ENCODE results near the gene STARD13. TPM values are rescaled to one million over a fixed set of nuclear protein-coding genes. Genes with fewer than 3 reads are reported as not detected.

STARD13 gene
- total RNA-seq, 2 donors from 2014 or later, result 0.50 to 1.4 TPM

- H3K27me3 Mint-ChIP-seq (ENCODE audit: low read depth), result peaks cover 6% of the 10 kb centered on the region
- ATAC-seq (replicated peaks in 1 of 2) (no peak), DNase-seq (no peak)
- no peak overlapping the region for H3K4me3 Mint-ChIP-seq
- H3K4me1 Mint-ChIP-seq (ENCODE audit: low read depth), result no peaks in the 10 kb centered on the region
- no peaks in the 10 kb centered on the region for H3K9me3 Mint-ChIP-seq
- no peaks in the 10 kb centered on the region for H3K36me3 Mint-ChIP-seq (ENCODE audit: insufficient read depth in 2 of 2)
- H3K27ac Mint-ChIP-seq, result no peak overlapping the region
These were observed 11.4 kb upstream of the STARD13 start for GRCh38 chr13:33296793-33297425.

GRCh38 chr13:33292712-33293111, 7.2 kb upstream of the STARD13 start:
- H3K4me3 Mint-ChIP-seq, result no peak overlapping the region
- no peak overlapping the region for H3K27ac Mint-ChIP-seq
- H3K27me3 Mint-ChIP-seq (ENCODE audit: low read depth), result peaks cover 19% of the 10 kb centered on the region
- no peak for ATAC-seq (replicated peaks in 1 of 2)
- H3K4me1 Mint-ChIP-seq (ENCODE audit: low read depth), result no peaks in the 10 kb centered on the region
- no peaks in the 10 kb centered on the region for H3K9me3 Mint-ChIP-seq
- no peaks in the 10 kb centered on the region for H3K36me3 Mint-ChIP-seq (ENCODE audit: insufficient read depth in 2 of 2)
- DNase-seq, result no peak

GRCh38 chr13:33290421-33290965, 4.9 kb upstream of the STARD13 start:
- Mint-ChIP-seq H3K27me3 (ENCODE audit: low read depth) (peaks cover 39% of the 10 kb centered on the region), H3K4me3 (no peak overlapping the region), H3K27ac (no peak overlapping the region), H3K4me1 (ENCODE audit: low read depth) (peaks cover 10% of the 10 kb centered on the region), H3K36me3 (ENCODE audit: insufficient read depth in 2 of 2) (no peaks in the 10 kb centered on the region), H3K9me3 (no peaks in the 10 kb centered on the region)
- no peak for ATAC-seq (replicated peaks in 1 of 2)
- DNase-seq, result no peak

- Mint-ChIP-seq H3K27me3 (ENCODE audit: low read depth) (peaks cover 44% of the 10 kb centered on the region), H3K9me3 (no peaks in the 10 kb centered on the region), H3K4me3 (no peak overlapping the region), H3K4me1 (ENCODE audit: low read depth) (peaks cover 16% of the 10 kb centered on the region), H3K36me3 (ENCODE audit: insufficient read depth in 2 of 2) (no peaks in the 10 kb centered on the region), H3K27ac (no peak overlapping the region)
- no peak for DNase-seq
- no peak for ATAC-seq (replicated peaks in 1 of 2)
These were observed 4.4 kb upstream of the STARD13 start for GRCh38 chr13:33289966-33290365.

GRCh38 chr13:33287142-33287882, 1.8 kb upstream of the STARD13 start:
- Mint-ChIP-seq H3K27ac (no peak overlapping the region), H3K9me3 (no peaks in the 10 kb centered on the region), H3K4me3 (no peak overlapping the region), H3K4me1 (ENCODE audit: low read depth) (peaks cover 18% of the 10 kb centered on the region), H3K36me3 (ENCODE audit: insufficient read depth in 2 of 2) (no peaks in the 10 kb centered on the region), H3K27me3 (ENCODE audit: low read depth) (peaks cover 58% of the 10 kb centered on the region)
- ATAC-seq (replicated peaks in 1 of 2), result no peak
- no peak for DNase-seq

- ATAC-seq (replicated peaks in 1 of 2), result no peak
- no peaks in the 10 kb centered on the region for H3K36me3 Mint-ChIP-seq (ENCODE audit: insufficient read depth in 2 of 2)
These were observed 573 bp upstream of the STARD13 start for GRCh38 chr13:33286128-33286527.

GRCh38 chr13:33284916-33285315, 639 bp downstream of the STARD13 start:
- Mint-ChIP-seq H3K27ac (no peak overlapping the region), H3K9me3 (no peaks in the 10 kb centered on the region), H3K36me3 (ENCODE audit: insufficient read depth in 2 of 2) (no peaks in the 10 kb centered on the region), H3K4me3 (peak overlapping the region; percentile 88 to 95), H3K4me1 (ENCODE audit: low read depth) (peaks cover 18% of the 10 kb centered on the region), H3K27me3 (ENCODE audit: low read depth) (peaks cover 67% of the 10 kb centered on the region)
- ATAC-seq (replicated peaks in 1 of 2), result peak; percentile 27 to 59
- no peak for DNase-seq

More at GRCh38 chr13:33286128-33286527, 573 bp upstream of the STARD13 start:
- H3K4me3 Mint-ChIP-seq, result peak overlapping the region; percentile 88 to 95
- H3K4me1 Mint-ChIP-seq (ENCODE audit: low read depth), result peaks cover 18% of the 10 kb centered on the region
- peak overlapping the region; percentile 83 for H3K27ac Mint-ChIP-seq
- H3K27me3 Mint-ChIP-seq (ENCODE audit: low read depth), result peaks cover 68% of the 10 kb centered on the region
- no peak for DNase-seq
- H3K9me3 Mint-ChIP-seq, result no peaks in the 10 kb centered on the region

GRCh38 chr13:33284031-33284430, 1.5 kb downstream of the STARD13 start:
- Mint-ChIP-seq H3K4me1 (ENCODE audit: low read depth) (peaks cover 18% of the 10 kb centered on the region), H3K27me3 (ENCODE audit: low read depth) (peaks cover 69% of the 10 kb centered on the region), H3K36me3 (ENCODE audit: insufficient read depth in 2 of 2) (no peaks in the 10 kb centered on the region), H3K4me3 (no peak overlapping the region), H3K27ac (no peak overlapping the region), H3K9me3 (no peaks in the 10 kb centered on the region)
- ATAC-seq (replicated peaks in 1 of 2) (no peak), DNase-seq (no peak)

GRCh38 chr13:33283195-33283911, 2.2 kb downstream of the STARD13 start:
- H3K27ac Mint-ChIP-seq, result no peak overlapping the region
- no peak for DNase-seq
- no peaks in the 10 kb centered on the region for H3K9me3 Mint-ChIP-seq
- no peaks in the 10 kb centered on the region for H3K36me3 Mint-ChIP-seq (ENCODE audit: insufficient read depth in 2 of 2)
- H3K27me3 Mint-ChIP-seq (ENCODE audit: low read depth), result peaks cover 70% of the 10 kb centered on the region
- peaks cover 18% of the 10 kb centered on the region for H3K4me1 Mint-ChIP-seq (ENCODE audit: low read depth)
- H3K4me3 Mint-ChIP-seq, result no peak overlapping the region
- no peak for ATAC-seq (replicated peaks in 1 of 2)

- Mint-ChIP-seq H3K27me3 (ENCODE audit: low read depth) (peaks cover 63% of the 10 kb centered on the region), H3K36me3 (ENCODE audit: insufficient read depth in 2 of 2) (no peaks in the 10 kb centered on the region), H3K4me1 (ENCODE audit: low read depth) (peaks cover 18% of the 10 kb centered on the region)
These were observed 3.5 kb downstream of the STARD13 start for GRCh38 chr13:33281951-33282595.

GRCh38 chr13:33280923-33281322, 4.6 kb downstream of the STARD13 start:
- DNase-seq, result no peak
- Mint-ChIP-seq H3K4me1 (ENCODE audit: low read depth) (peaks cover 12% of the 10 kb centered on the region), H3K9me3 (no peaks in the 10 kb centered on the region), H3K36me3 (ENCODE audit: insufficient read depth in 2 of 2) (no peaks in the 10 kb centered on the region), H3K4me3 (no peak overlapping the region), H3K27ac (no peak overlapping the region), H3K27me3 (ENCODE audit: low read depth) (peaks cover 58% of the 10 kb centered on the region)
- ATAC-seq (replicated peaks in 1 of 2), result no peak

More at GRCh38 chr13:33281951-33282595, 3.5 kb downstream of the STARD13 start:
- ATAC-seq (replicated peaks in 1 of 2) (no peak), DNase-seq (no peak)
- Mint-ChIP-seq H3K9me3 (no peaks in the 10 kb centered on the region), H3K27ac (no peak overlapping the region), H3K4me3 (no peak overlapping the region)

- peaks cover 53% of the 10 kb centered on the region for H3K27me3 Mint-ChIP-seq (ENCODE audit: low read depth)
- H3K4me1 Mint-ChIP-seq (ENCODE audit: low read depth), result peaks cover 7% of the 10 kb centered on the region
- H3K4me3 Mint-ChIP-seq, result no peak overlapping the region
- no peaks in the 10 kb centered on the region for H3K36me3 Mint-ChIP-seq (ENCODE audit: insufficient read depth in 2 of 2)
- no peaks in the 10 kb centered on the region for H3K9me3 Mint-ChIP-seq
- H3K27ac Mint-ChIP-seq, result no peak overlapping the region
- no peak for ATAC-seq (replicated peaks in 1 of 2)
- no peak for DNase-seq
These were observed 5.2 kb downstream of the STARD13 start for GRCh38 chr13:33280279-33280905.

All from activated T-cell treated with anti-CD3 and anti-CD28 coated beads, Interleukin-2, amount 50 U/mL, for 72 hours (primary cell).